H9 (cell line): Measurements from ENCODE around the gene ARHGEF12. TPM values are rescaled to one million over a fixed set of nuclear protein-coding genes. Genes with fewer than 3 reads are reported as not detected.

Source experiments
- DNase-seq: peaks from one replicate; pipeline ENCODE4 v3.0.0-alpha.2; 2017
- H2AFZ ChIP-seq: one replicate; pipeline ENCODE4 v1.6.1; 2013; ENCODE audit warnings: mild to moderate bottlenecking, low read length, control low read depth, moderate library complexity
- H2AK5ac ChIP-seq: 2 replicates; pipeline ENCODE4 v1.6.1; 2013; ENCODE audit warnings: low read length, control low read depth, mixed read lengths; ENCODE audit not compliant: insufficient read length
- H2BK120ac ChIP-seq: one replicate; pipeline ENCODE4 v1.6.1; 2013; ENCODE audit warnings: low read depth, mild to moderate bottlenecking, low read length, control low read depth, inconsistent platforms; ENCODE audit not compliant: poor library complexity, severe bottlenecking
- H2BK12ac ChIP-seq: 2 replicates; pipeline ENCODE4 v1.6.1; 2013; ENCODE audit warnings: low read length, control low read depth, mixed read lengths, low read depth; ENCODE audit not compliant: insufficient read length
- H2BK15ac ChIP-seq: 2 replicates; pipeline ENCODE4 v1.6.1; 2013; ENCODE audit warnings: low read depth, low read length, control low read depth
- H2BK20ac ChIP-seq: one replicate; pipeline ENCODE4 v1.6.1; 2013; ENCODE audit warnings: low read depth, mild to moderate bottlenecking, low read length, control low read depth, inconsistent platforms; ENCODE audit not compliant: poor library complexity, severe bottlenecking
- H2BK5ac ChIP-seq: 2 replicates; pipeline ENCODE4 v1.6.1; 2013; ENCODE audit warnings: low read length, control low read depth, mixed read lengths; ENCODE audit not compliant: insufficient read length
- H3K14ac ChIP-seq: 2 replicates; pipeline ENCODE4 v1.6.1; 2013; ENCODE audit warnings: low read length, control low read depth; ENCODE audit not compliant: insufficient read depth
- H3K18ac ChIP-seq: 2 replicates; pipeline ENCODE4 v1.6.1; 2013; ENCODE audit warnings: low read depth, mild to moderate bottlenecking, mixed read lengths, low read length, control low read depth; ENCODE audit not compliant: insufficient read length
- H3K23ac ChIP-seq: 2 replicates; pipeline ENCODE4 v1.6.1; 2013; ENCODE audit warnings: low read length, control low read depth, mixed read lengths, low read depth; ENCODE audit not compliant: insufficient read length
- H3K23me2 ChIP-seq: 2 replicates; pipeline ENCODE4 v1.6.1; 2013; ENCODE audit warnings: low read depth, mild to moderate bottlenecking, mixed read lengths, low read length, control low read depth; ENCODE audit not compliant: insufficient read length, poor library complexity, severe bottlenecking
- H3K27ac ChIP-seq: 2 replicates; pipeline ENCODE4 v1.5.1; 2013; ENCODE audit warnings: low read length, control low read depth, mixed read lengths, low read depth; ENCODE audit not compliant: insufficient read length
- H3K27me3 ChIP-seq: 2 replicates; pipeline ENCODE4 v1.6.1; 2013; ENCODE audit warnings: low read length, control low read depth, inconsistent platforms; ENCODE audit not compliant: insufficient read depth
- H3K4ac ChIP-seq: 2 replicates; pipeline ENCODE4 v1.6.1; 2013; ENCODE audit warnings: low read depth, mild to moderate bottlenecking, control low read depth, inconsistent platforms, low read length, moderate library complexity
- H3K4me1 ChIP-seq: 2 replicates; pipeline ENCODE4 v1.6.1; 2013; ENCODE audit warnings: low read length, control low read depth, inconsistent platforms; ENCODE audit not compliant: insufficient read depth
- H3K4me2 ChIP-seq: 2 replicates; pipeline ENCODE4 v1.6.1; 2013; ENCODE audit warnings: low read length, control low read depth, mixed read lengths; ENCODE audit not compliant: insufficient read length, insufficient read depth
- H3K56ac ChIP-seq: 2 replicates; pipeline ENCODE4 v1.6.1; 2013; ENCODE audit warnings: low read depth, mild to moderate bottlenecking, mixed read lengths, low read length, control low read depth; ENCODE audit not compliant: insufficient read length
- H3K79me1 ChIP-seq: 2 replicates; pipeline ENCODE4 v1.6.1; 2013; ENCODE audit warnings: low read depth, mild to moderate bottlenecking, moderate library complexity, low read length, control low read depth, inconsistent platforms; ENCODE audit not compliant: insufficient read depth, poor library complexity, severe bottlenecking
- H3K79me2 ChIP-seq: 2 replicates; pipeline ENCODE4 v1.6.1; 2013; ENCODE audit warnings: low read length, control low read depth, inconsistent platforms; ENCODE audit not compliant: insufficient read depth
- H3K9ac ChIP-seq: 2 replicates; pipeline ENCODE4 v1.6.1; 2013; ENCODE audit warnings: low read length, control low read depth, mixed read lengths; ENCODE audit not compliant: insufficient read length; ENCODE audit errors: extremely low read depth
- H3K9me3 ChIP-seq: one replicate; pipeline ENCODE4 v1.6.1; 2013; ENCODE audit warnings: low read depth, low read length, inconsistent platforms; ENCODE audit not compliant: control insufficient read depth
- H3T11ph ChIP-seq: one replicate; pipeline ENCODE4 v1.6.1; 2013; ENCODE audit warnings: mild to moderate bottlenecking, low read length, control low read depth, inconsistent platforms
- H4K20me1 ChIP-seq: one replicate; pipeline ENCODE4 v1.6.1; 2013; ENCODE audit not compliant: control insufficient read depth, insufficient read length, insufficient read depth
- H4K5ac ChIP-seq: 2 replicates; pipeline ENCODE4 v1.6.1; 2013; ENCODE audit warnings: low read depth, mild to moderate bottlenecking, mixed read lengths, low read length, control low read depth; ENCODE audit not compliant: insufficient read length
- H4K8ac ChIP-seq: replicated peaks from 2 replicates; pipeline ENCODE4 v1.6.1; 2013; ENCODE audit warnings: low read length, control low read depth, mixed read lengths, low read depth; ENCODE audit not compliant: insufficient read length
- H4K91ac ChIP-seq: 2 replicates; pipeline ENCODE4 v1.6.1; 2013; ENCODE audit warnings: low read depth, mild to moderate bottlenecking, moderate library complexity, mixed read lengths, low read length, control low read depth; ENCODE audit not compliant: insufficient read length
- H3K27ac Mint-ChIP-seq, 3 experiments: 2 replicates in 2 of 3; 3 replicates in 1 of 3; pipeline ENCODE4 v1.8.0; 2020 to 2021; ENCODE audit warnings: mixed read lengths in 3 of 3, mild to moderate bottlenecking in 1 of 3, moderate library complexity in 1 of 3
- H3K27me3 Mint-ChIP-seq: 2 replicates; pipeline ENCODE4 v1.8.0; 2021; ENCODE audit warnings: low read depth, mild to moderate bottlenecking, moderate library complexity, mixed read lengths
- H3K36me3 Mint-ChIP-seq, 3 experiments: 2 replicates in 2 of 3; 3 replicates in 1 of 3; pipeline ENCODE4 v1.8.0; 2020 to 2021; ENCODE audit warnings: low read depth in 3 of 3, mixed read lengths in 3 of 3; ENCODE audit not compliant: insufficient read depth in 1 of 3
- H3K4me1 Mint-ChIP-seq, 2 experiments: 2 replicates each; pipeline ENCODE4 v1.8.0; 2020; ENCODE audit warnings: mixed read lengths in 2 of 2
- H3K4me3 Mint-ChIP-seq, 2 experiments: 2 replicates in 1 of 2; 3 replicates in 1 of 2; pipeline ENCODE4 v1.8.0; 2020 to 2021; ENCODE audit warnings: mild to moderate bottlenecking in 2 of 2, mixed read lengths in 2 of 2, moderate library complexity in 1 of 2
- H3K9me3 Mint-ChIP-seq, 2 experiments: 2 replicates in 1 of 2; 3 replicates in 1 of 2; pipeline ENCODE4 v1.8.0; 2020; ENCODE audit warnings: mild to moderate bottlenecking in 2 of 2, mixed read lengths in 2 of 2, moderate library complexity in 1 of 2
- WGBS: extraction: QIAGEN DNeasy Blood & Tissue Kit; methylation state at CpG from one replicate; pipeline ENCODE4 v1.1.7; 2013; ENCODE audit warnings: missing lambda C conversion rate, low lambda C conversion rate, mixed read lengths; ENCODE audit not compliant: insufficient read length; ENCODE audit errors: extremely low coverage; 5-methylcytosine and 5-hydroxymethylcytosine counted together
- total RNA-seq: library from RNA; stranded (reverse); gene quantifications from 2 replicates; pipeline ENCODE4 v1.2.1, GENCODE V29; 2021
- TF ChIP-seq, protein P1 (sequence below): fragments of 200-600 bp; sonication (generic); conservative IDR thresholded peaks from 3 replicates; pipeline ENCODE4 v1.8.0; 2021; ENCODE audit warnings: antibody characterized with exemption, mild to moderate bottlenecking

Gene ARHGEF12
- total RNA-seq, 1 experiment from 2014 or later, result 27.0 TPM

DNA sequence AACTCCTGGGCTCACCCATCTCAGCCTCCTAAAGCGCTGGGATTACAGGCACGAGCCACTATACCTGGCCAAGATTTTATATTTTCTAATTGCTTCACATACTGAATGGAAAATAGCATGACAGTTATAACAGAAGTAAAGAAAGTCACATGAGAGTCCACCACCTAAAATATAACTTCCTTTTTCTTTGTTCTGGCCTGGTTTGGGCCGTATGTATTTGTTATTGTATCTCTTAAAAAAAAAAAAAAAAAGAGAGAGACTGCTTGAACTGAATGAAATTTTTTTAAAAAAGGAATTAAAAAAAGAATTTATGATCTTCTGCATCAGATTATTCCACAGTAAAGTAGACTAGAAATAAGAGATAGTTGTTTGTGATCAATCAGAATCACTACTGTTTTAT is 89.3 kb downstream of the ARHGEF12 start:
- no peaks in the 10 kb centered on the region for H3K9me3 Mint-ChIP-seq

More for the DNA sequence above, 89.3 kb downstream of the ARHGEF12 start:
- no peak overlapping the region for H2AFZ ChIP-seq
- Mint-ChIP-seq H3K4me3 (no peak overlapping the region), H3K36me3 (peaks cover 0 to 7% (median 2%) of the 10 kb centered on the region in 3 experiments; a peak in 2 of 7 replicates), H3K27me3 (no peaks in the 10 kb centered on the region), H3K4me1 (no peaks in the 10 kb centered on the region), H3K27ac (no peak overlapping the region)
- no peak overlapping the region for H4K5ac ChIP-seq
- H2BK15ac ChIP-seq, result no peak overlapping the region
- H2BK120ac ChIP-seq, result no peak overlapping the region
- H2BK20ac ChIP-seq, result no peak overlapping the region
- no peaks in the 10 kb centered on the region for H4K20me1 ChIP-seq
- H3K23ac ChIP-seq, result no peak overlapping the region
- TF ChIP-seq, protein P1, sequence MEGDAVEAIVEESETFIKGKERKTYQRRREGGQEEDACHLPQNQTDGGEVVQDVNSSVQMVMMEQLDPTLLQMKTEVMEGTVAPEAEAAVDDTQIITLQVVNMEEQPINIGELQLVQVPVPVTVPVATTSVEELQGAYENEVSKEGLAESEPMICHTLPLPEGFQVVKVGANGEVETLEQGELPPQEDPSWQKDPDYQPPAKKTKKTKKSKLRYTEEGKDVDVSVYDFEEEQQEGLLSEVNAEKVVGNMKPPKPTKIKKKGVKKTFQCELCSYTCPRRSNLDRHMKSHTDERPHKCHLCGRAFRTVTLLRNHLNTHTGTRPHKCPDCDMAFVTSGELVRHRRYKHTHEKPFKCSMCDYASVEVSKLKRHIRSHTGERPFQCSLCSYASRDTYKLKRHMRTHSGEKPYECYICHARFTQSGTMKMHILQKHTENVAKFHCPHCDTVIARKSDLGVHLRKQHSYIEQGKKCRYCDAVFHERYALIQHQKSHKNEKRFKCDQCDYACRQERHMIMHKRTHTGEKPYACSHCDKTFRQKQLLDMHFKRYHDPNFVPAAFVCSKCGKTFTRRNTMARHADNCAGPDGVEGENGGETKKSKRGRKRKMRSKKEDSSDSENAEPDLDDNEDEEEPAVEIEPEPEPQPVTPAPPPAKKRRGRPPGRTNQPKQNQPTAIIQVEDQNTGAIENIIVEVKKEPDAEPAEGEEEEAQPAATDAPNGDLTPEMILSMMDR, result no peak
- H4K8ac ChIP-seq, result no peak overlapping the region
- no CpG with 5 or more reads among the region's 3 CpGs for WGBS
- H3K27ac ChIP-seq, result no peak overlapping the region
- no peak overlapping the region for H2BK5ac ChIP-seq
- H3K14ac ChIP-seq, result no peak overlapping the region
- H3K18ac ChIP-seq, result no peak overlapping the region
- no peaks in the 10 kb centered on the region for H3K27me3 ChIP-seq
- no peak overlapping the region for H3K9ac ChIP-seq
- H3K4me2 ChIP-seq, result no peak overlapping the region
- no peaks in the 10 kb centered on the region for H3K79me1 ChIP-seq
- DNase-seq, result no peak
- H3K4me1 ChIP-seq, result no peaks in the 10 kb centered on the region
- no peak overlapping the region for H3K56ac ChIP-seq
- H2BK12ac ChIP-seq, result no peak overlapping the region
- no peak overlapping the region for H2AK5ac ChIP-seq
- no peaks in the 10 kb centered on the region for H3K79me2 ChIP-seq
- H4K91ac ChIP-seq, result no peak overlapping the region
- no peaks in the 10 kb centered on the region for H3K23me2 ChIP-seq
- no peak overlapping the region for H3K4ac ChIP-seq
- H3K9me3 ChIP-seq, result no peaks in the 10 kb centered on the region
- H3T11ph ChIP-seq, result no peak overlapping the region
